Germinal center (tissue), 1 donor: Measurements from ENCODE around the gene U2SURP.
"Not testable (repeated sequence)": the region's sequence is repeated elsewhere in the genome, so short reads cannot be mapped to it uniquely, and the experiment has no call there.

ENCODE experiments used
- DNase-seq: peaks from one replicate; pipeline ENCODE4 v3.0.0; 2012; ENCODE audit warnings: mixed read lengths, low spot score

U2SURP gene

DNA sequence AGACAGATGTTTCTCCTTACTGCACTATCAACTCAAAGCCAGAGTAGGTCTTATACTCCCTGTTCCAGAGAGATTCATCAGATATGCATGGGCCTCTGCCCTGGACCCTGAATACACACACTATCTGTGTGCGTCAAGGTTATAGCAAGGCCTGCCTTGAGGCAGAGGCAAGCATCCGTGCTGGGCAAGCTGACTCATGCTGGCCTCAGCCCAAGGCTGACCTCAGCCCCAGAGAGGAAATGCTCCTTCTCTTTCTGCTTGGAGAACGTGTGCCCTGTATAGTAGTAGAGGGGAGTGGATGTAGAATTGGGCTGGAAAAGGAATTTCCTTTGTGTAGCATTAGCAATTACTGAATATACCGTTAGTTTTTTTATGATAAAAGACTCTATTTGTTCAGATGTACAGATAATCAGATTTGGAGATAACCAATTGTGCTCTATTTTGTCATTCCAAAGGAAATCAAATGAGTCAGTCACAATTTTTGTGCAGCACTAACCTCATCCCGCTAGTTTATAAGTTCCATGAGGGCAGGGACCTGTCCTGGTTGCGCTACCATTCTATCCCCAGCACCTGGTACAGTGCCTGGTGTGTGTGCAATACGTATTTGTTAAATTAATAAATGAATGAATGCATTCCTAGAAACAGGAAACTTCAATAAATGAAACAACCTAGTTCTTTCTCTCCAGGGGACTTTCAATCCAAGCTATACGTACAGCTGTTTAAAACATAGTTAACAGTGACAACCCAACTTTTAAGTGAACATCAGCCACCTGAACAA is 24.6 kb upstream of the U2SURP start:
- no peak for DNase-seq

DNA sequence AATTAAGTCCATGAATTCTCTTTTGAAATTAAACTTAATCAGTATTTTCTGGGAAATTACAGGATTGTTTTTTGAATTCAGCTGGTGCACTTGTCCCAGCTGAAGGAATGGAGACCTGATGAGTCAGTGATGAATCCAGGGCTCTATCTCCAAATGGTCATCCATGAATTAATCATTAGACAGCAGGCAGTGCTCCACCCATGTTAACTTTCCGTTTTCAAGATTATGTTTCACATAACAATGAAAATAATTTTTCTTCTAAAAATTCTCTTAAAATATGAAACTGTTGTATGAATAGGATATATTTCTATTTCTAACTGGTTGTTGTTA is 24.0 kb upstream of the U2SURP start:
- DNase-seq = no peak

GRCh38 chr3:142981108-142981507 is 20.3 kb upstream of the U2SURP start:
- DNase-seq = no peak

- no peak for DNase-seq
These were observed 19.2 kb upstream of the U2SURP start for GRCh38 chr3:142982038-142982773.

DNA sequence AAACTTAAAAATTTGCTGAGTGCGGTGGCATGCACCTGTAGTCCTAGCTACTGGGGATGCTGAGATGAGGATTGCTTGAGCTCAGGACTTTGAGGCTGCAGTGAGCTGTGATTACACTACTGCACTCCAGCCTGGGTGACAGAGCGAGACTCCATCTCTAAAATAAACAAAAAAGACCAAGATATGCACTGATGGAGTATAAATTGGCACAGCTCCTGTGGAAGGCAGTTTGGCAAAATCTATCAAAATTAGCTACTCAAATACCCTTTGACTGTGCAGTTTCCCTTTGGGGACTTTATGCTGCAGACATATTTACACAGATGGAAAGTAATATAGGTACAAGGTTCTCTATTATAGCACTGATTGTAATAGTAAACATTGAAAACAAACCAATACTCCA is 18.1 kb upstream of the U2SURP start:
- DNase-seq = no peak

- DNase-seq = no peak
These were observed 17.1 kb upstream of the U2SURP start for GRCh38 chr3:142984255-142984654.

GRCh38 chr3:142987080-142987700 is 14.2 kb upstream of the U2SURP start:
- peak; percentile 49 for DNase-seq

GRCh38 chr3:142987707-142988106 is 13.7 kb upstream of the U2SURP start:
- DNase-seq = no peak

GRCh38 chr3:142988221-142988620 is 13.1 kb upstream of the U2SURP start:
- DNase-seq = not testable (repeated sequence)

DNA sequence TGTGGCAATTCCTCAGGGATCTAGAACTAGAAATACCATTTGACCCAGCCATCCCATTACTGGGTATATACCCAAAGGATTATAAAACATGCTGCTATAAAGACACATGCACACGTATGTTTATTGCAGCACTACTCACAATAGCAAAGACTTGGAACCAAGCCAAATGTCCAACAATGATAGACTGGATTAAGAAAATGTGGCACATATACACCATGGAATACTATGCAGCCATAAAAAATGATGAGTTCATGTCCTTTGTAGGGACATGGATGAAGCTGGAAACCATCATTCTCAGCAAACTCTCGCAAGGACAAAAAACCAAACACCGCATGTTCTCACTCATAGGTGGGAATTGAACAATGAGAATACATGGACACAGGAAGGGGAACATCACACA is 12.5 kb upstream of the U2SURP start:
- DNase-seq = not testable (repeated sequence)

GRCh38 chr3:142990721-142991120 is 10.6 kb upstream of the U2SURP start:
- no peak for DNase-seq

- DNase-seq = no peak
These were observed 9.0 kb upstream of the U2SURP start for GRCh38 chr3:142992323-142992722.

GRCh38 chr3:142993958-142994442 is 7.4 kb upstream of the U2SURP start:
- DNase-seq = peak; percentile 74

GRCh38 chr3:142997330-142997729 is 4.0 kb upstream of the U2SURP start:
- DNase-seq = no peak

GRCh38 chr3:142998439-142998838 is 2.9 kb upstream of the U2SURP start:
- DNase-seq = no peak

- DNase-seq = no peak
These were observed 1.5 kb upstream of the U2SURP start for GRCh38 chr3:142999881-143000280.

GRCh38 chr3:143000528-143000927 is 842 bp upstream of the U2SURP start:
- DNase-seq = no peak

DNA sequence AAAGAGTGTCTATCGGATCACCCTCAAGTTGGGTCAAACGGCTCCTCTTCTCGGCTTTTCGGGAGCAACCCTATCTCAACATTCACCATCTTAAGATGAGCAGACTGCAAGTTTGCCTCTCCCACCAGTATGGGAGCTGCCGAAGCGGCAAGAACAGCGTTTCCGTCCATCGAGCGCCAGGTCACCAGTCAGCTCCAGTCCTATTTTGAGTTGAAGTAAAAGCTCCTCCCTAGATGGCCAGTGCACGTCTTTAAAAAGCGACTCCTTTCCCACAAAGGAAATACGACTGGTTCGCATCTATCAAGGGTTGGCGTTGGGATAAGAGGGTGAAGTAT is 369 bp upstream of the U2SURP start:
- DNase-seq = no peak

GRCh38 chr3:143002083-143002712 is 828 bp downstream of the U2SURP start:
- peak; percentile 45 for DNase-seq

GRCh38 chr3:143002727-143003126 is 1.4 kb downstream of the U2SURP start:
- no peak for DNase-seq

GRCh38 chr3:143004823-143005222 is 3.5 kb downstream of the U2SURP start:
- no peak for DNase-seq

- DNase-seq = no peak
These were observed 8.7 kb downstream of the U2SURP start for GRCh38 chr3:143010024-143010423.

- no peak for DNase-seq
These were observed 10.3 kb downstream of the U2SURP start for GRCh38 chr3:143011705-143012104.
